GM19193 (cell line): Measurements from ENCODE around the gene HEPACAM.

ENCODE experiments used
- POLR2A ChIP-seq: IDR thresholded peaks from 4 replicates; pipeline ENCODE4 v1.6.1; 2011; ENCODE audit not compliant: insufficient read depth, insufficient read length; ENCODE audit errors: extremely low read depth

HEPACAM gene

GRCh38 chr11:124920870-124921609, 14.8 kb downstream of the HEPACAM start:
- TF ChIP-seq POLR2A = no peak

- TF ChIP-seq POLR2A = no peak
Observed at GRCh38 chr11:124920356-124920755, 15.5 kb downstream of the HEPACAM start.

- TF ChIP-seq POLR2A = no peak
Observed at GRCh38 chr11:124919898-124920297, 15.9 kb downstream of the HEPACAM start.

GRCh38 chr11:124918950-124919349, 16.9 kb downstream of the HEPACAM start, which contains the start of gene HEPN1:
HEPN1 (plus strand) TSS chr11:124919250.
- no peak for TF ChIP-seq POLR2A

GRCh38 chr11:124917115-124917637, 18.7 kb downstream of the HEPACAM start:
- TF ChIP-seq POLR2A = no peak

- TF ChIP-seq POLR2A = no peak
Observed at GRCh38 chr11:124916370-124916710, 19.5 kb downstream of the HEPACAM start.

GRCh38 chr11:124915541-124916369, 20.1 kb downstream of the HEPACAM start:
- TF ChIP-seq POLR2A = no peak

- no peak for TF ChIP-seq POLR2A
Observed at GRCh38 chr11:124902616-124903015, 33.2 kb downstream of the HEPACAM start.

GRCh38 chr11:124900464-124900863, 35.4 kb downstream of the HEPACAM start:
- no peak for TF ChIP-seq POLR2A

GRCh38 chr11:124899383-124900145, 36.3 kb downstream of the HEPACAM start:
- TF ChIP-seq POLR2A = no peak

GRCh38 chr11:124898711-124899110, 37.1 kb downstream of the HEPACAM start:
- no peak for TF ChIP-seq POLR2A

GRCh38 chr11:124898263-124898680, 37.6 kb downstream of the HEPACAM start:
- no peak for TF ChIP-seq POLR2A

GRCh38 chr11:124897674-124898262, 38.1 kb downstream of the HEPACAM start, which contains the start of gene ROBO4:
ROBO4 (minus strand) TSS chr11:124897865; CDS start chr11:124897795, 70 bp downstream.
- no peak for TF ChIP-seq POLR2A

GRCh38 chr11:124896821-124897391, 38.9 kb downstream of the HEPACAM start:
- no peak for TF ChIP-seq POLR2A

GRCh38 chr11:124896071-124896750, 39.6 kb downstream of the HEPACAM start:
- no peak for TF ChIP-seq POLR2A
